Measurements from ENCODE around the gene DDX25. TPM values are rescaled to one million over a fixed set of nuclear protein-coding genes. Genes with fewer than 3 reads are reported as not detected.

The DDX25 gene
- total and polyA plus RNA-seq, 2 of the 13 experiments (the other 11 are each of a cell fraction or from before 2014, with no cell fraction given), result 0.17 to 0.29 TPM

DNA sequence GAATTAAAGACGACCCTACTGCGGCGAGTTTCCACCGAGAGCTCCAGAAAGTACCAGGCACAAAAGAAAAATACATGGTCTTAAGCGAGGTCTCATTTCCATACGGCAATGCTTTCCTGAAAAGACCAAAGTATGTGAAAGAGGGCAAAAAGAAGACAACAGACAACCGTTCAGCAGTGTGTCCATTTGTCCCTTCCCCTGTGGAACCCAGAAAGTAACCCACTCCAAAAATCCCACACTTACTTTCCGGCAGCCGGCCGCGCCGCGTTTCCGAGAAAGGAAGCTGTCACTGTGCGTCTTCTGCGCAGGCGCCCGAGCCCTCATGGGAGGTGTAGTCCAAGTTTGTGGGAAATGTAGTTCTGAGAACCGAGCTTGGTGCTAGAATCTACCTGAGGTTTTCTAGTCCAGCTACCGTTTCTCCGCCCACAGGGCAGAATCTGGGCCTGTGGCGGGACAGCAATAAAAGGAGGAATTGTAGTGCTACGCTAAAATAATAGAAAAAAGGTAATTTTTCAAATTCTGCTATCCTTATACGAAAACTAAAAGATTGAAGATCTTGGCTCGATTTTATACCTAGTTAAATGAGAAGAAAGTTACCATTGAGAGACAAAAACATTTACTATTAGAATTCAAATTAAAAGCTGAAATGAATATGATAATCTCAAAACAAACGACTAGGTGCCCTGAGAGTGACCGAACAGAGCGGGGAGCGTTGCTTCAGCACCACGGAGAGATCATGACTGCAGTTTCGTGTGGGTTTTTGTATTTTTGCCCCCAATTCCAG, 1.2 kb upstream of the DDX25 start, which contains the start of gene PUS3 (continued):
- TF ChIP-seq, protein P1, sequence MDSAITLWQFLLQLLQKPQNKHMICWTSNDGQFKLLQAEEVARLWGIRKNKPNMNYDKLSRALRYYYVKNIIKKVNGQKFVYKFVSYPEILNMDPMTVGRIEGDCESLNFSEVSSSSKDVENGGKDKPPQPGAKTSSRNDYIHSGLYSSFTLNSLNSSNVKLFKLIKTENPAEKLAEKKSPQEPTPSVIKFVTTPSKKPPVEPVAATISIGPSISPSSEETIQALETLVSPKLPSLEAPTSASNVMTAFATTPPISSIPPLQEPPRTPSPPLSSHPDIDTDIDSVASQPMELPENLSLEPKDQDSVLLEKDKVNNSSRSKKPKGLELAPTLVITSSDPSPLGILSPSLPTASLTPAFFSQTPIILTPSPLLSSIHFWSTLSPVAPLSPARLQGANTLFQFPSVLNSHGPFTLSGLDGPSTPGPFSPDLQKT (CRISPR knock-in tag; IDR thresholded peaks at IDR 0.05; ENCODE audit: borderline replicate concordance), result no peak
- TF ChIP-seq, protein P2, sequence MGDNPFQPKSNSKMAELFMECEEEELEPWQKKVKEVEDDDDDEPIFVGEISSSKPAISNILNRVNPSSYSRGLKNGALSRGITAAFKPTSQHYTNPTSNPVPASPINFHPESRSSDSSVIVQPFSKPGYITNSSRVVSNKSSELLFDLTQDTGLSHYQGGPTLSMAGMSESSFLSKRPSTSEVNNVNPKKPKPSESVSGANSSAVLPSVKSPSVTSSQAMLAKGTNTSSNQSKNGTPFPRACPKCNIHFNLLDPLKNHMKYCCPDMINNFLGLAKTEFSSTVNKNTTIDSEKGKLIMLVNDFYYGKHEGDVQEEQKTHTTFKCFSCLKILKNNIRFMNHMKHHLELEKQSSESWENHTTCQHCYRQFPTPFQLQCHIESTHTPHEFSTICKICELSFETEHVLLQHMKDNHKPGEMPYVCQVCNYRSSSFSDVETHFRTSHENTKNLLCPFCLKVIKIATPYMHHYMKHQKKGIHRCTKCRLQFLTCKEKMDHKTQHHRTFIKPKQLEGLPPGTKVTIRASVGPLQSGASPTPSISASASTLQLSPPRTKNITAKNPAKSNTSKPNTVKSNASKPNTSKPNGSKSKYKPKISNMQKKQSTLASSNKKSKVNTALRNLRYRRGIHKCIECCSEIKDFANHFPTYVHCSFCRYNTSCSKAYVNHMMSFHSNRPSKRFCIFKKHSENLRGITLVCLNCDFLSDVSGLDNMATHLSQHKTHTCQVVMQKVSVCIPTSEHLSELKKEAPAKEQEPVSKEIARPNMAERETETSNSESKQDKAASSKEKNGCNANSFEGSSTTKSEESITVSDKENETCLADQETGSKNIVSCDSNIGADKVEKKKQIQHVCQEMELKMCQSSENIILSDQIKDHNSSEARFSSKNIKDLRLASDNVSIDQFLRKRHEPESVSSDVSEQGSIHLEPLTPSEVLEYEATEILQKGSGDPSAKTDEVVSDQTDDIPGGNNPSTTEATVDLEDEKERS (CRISPR knock-in tag; IDR thresholded peaks at IDR 0.05), result no peak
- TF ChIP-seq ZBTB1 (CRISPR knock-in tag; IDR thresholded peaks at IDR 0.05; ENCODE audit: borderline replicate concordance), result no peak
- TF ChIP-seq ZNF501 (CRISPR knock-in tag; IDR thresholded peaks at IDR 0.05), result peak; percentile 92
- no peak for TF ChIP-seq GPN1 (CRISPR knock-in tag; IDR thresholded peaks at IDR 0.05; ENCODE audit: borderline replicate concordance)
- no peak for TF ChIP-seq ZNF225 (CRISPR knock-in tag; IDR thresholded peaks at IDR 0.05)
- TF ChIP-seq, protein P3, sequence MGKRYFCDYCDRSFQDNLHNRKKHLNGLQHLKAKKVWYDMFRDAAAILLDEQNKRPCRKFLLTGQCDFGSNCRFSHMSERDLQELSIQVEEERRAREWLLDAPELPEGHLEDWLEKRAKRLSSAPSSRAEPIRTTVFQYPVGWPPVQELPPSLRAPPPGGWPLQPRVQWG (CRISPR knock-in tag; IDR thresholded peaks at IDR 0.05; ENCODE audit: borderline replicate concordance, low read depth), result no peak
- TF ChIP-seq ZSCAN20 (CRISPR knock-in tag; IDR thresholded peaks at IDR 0.05; ENCODE audit: borderline replicate concordance), result no peak
- TF ChIP-seq ATF5 (CRISPR knock-in tag; IDR thresholded peaks at IDR 0.05; ENCODE audit: low read depth), result no peak
- TF ChIP-seq MEIS2 (CRISPR knock-in tag; IDR thresholded peaks at IDR 0.05), result peak; percentile 70; the same call in 1 of the 2 replicates
- 0 out of 2 replicates have a peak, but pooled peaks have one; percentile 48 for TF ChIP-seq KLF12 (CRISPR knock-in tag; IDR thresholded peaks at IDR 0.05; ENCODE audit: borderline replicate concordance)
- TF ChIP-seq TAF1 (CRISPR knock-in tag; IDR thresholded peaks at IDR 0.05), result peak; percentile 59; the same call in 1 of the 2 replicates
- TF ChIP-seq KDM2A (CRISPR knock-in tag; IDR thresholded peaks at IDR 0.05; ENCODE audit: borderline replicate concordance, low read depth), result peak; percentile 79
- no peak for TF ChIP-seq GATAD2A (CRISPR knock-in tag; IDR thresholded peaks at IDR 0.05)
- no peak; the same call in 1 of the 2 replicates for TF ChIP-seq DMAP1 (CRISPR knock-in tag; IDR thresholded peaks at IDR 0.05)
- TF ChIP-seq NFKB2 (CRISPR knock-in tag; IDR thresholded peaks at IDR 0.05; ENCODE audit: borderline replicate concordance), result no peak; the same call in 1 of the 2 replicates
- TF ChIP-seq NFRKB (IDR thresholded peaks at IDR 0.05), result no peak
- TF ChIP-seq HOXA7 (CRISPR knock-in tag; IDR thresholded peaks at IDR 0.05), result no peak
- no peak for TF ChIP-seq RNF219 (CRISPR knock-in tag; IDR thresholded peaks at IDR 0.05)
- peak; percentile 25 for TF ChIP-seq XRCC5 (optimal IDR thresholded peaks at IDR 0.05; ENCODE audit: low read length)
- TF ChIP-seq GATA4 (IDR thresholded peaks at IDR 0.05; ENCODE audit: borderline replicate concordance, low read depth), result no peak
- peak in 1 of 2 experiments; percentile 37; a peak in 1 of 4 replicates for TF ChIP-seq KLF16 (CRISPR knock-in tag; IDR thresholded peaks at IDR 0.05)
- TF ChIP-seq NPAS2 (CRISPR knock-in tag; IDR thresholded peaks at IDR 0.05; ENCODE audit: borderline replicate concordance), result no peak
